Stimulated activated naive CD8-positive, alpha-beta T cell treated with anti-CD3 and anti-CD28 coated beads, Interleukin-15, amount 100 ng/mL, for 72 hours (primary cell): ENCODE measurements around the gene SPINK14.

Experiments
- ATAC-seq: fragments of 150-1000 bp; cut with Tn5 transposase; 2 replicates; pipeline ENCODE4 v1.10.0; 2021; ENCODE audit warnings: mild to moderate bottlenecking, moderate library complexity
- DNase-seq, 2 donors: peaks; one replicate each; pipeline ENCODE4 v3.0.0; 2021 to 2022
- H3K27ac Mint-ChIP-seq, 2 donors: one replicate each; pipeline ENCODE4 v1.8.0; 2022; ENCODE audit warnings: mild to moderate bottlenecking in 2 of 2, mixed read lengths in 2 of 2, moderate library complexity in 2 of 2
- H3K27me3 Mint-ChIP-seq: one replicate; pipeline ENCODE4 v1.8.0; 2022; ENCODE audit warnings: mixed read lengths
- H3K4me1 Mint-ChIP-seq: one replicate; pipeline ENCODE4 v1.8.0; 2022; ENCODE audit warnings: mild to moderate bottlenecking, mixed read lengths
- H3K4me3 Mint-ChIP-seq, 2 donors: one replicate each; pipeline ENCODE4 v1.8.0; 2022; ENCODE audit warnings: mild to moderate bottlenecking in 2 of 2, mixed read lengths in 2 of 2, moderate library complexity in 1 of 2
- H3K9me3 Mint-ChIP-seq, 2 donors: one replicate each; pipeline ENCODE4 v1.8.0; 2022; ENCODE audit warnings: mixed read lengths in 2 of 2

Gene SPINK14, protein sequence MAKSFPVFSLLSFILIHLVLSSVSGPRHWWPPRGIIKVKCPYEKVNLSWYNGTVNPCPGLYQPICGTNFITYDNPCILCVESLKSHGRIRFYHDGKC

GRCh38 chr5:148168246-148168645 lies at the start of gene SPINK14:
TSS of gene SPINK14 (plus strand) at chr5:148168546. CDS start at chr5:148169733, 1,187 bp downstream.
- peaks cover 7% of the 10 kb centered on the region for H3K27me3 Mint-ChIP-seq
- H3K9me3 Mint-ChIP-seq, result no peaks in the 10 kb centered on the region
- H3K4me1 Mint-ChIP-seq, result no peaks in the 10 kb centered on the region
- no peak within 1 kb of the TSS for H3K27ac Mint-ChIP-seq
- DNase-seq, result no peak
- no peak for ATAC-seq
- H3K4me3 Mint-ChIP-seq, result no peak within 1 kb of the TSS

- no peaks in the 10 kb centered on the region for H3K4me1 Mint-ChIP-seq
- H3K4me3 Mint-ChIP-seq, result no peak overlapping the region
- no peaks in the 10 kb centered on the region for H3K27me3 Mint-ChIP-seq
- H3K9me3 Mint-ChIP-seq, result no peaks in the 10 kb centered on the region
- DNase-seq (no peak), ATAC-seq (no peak)
- H3K27ac Mint-ChIP-seq, result no peak overlapping the region
Measured at GRCh38 chr5:148120317-148120716, 48.0 kb upstream of the SPINK14 start.

DNA sequence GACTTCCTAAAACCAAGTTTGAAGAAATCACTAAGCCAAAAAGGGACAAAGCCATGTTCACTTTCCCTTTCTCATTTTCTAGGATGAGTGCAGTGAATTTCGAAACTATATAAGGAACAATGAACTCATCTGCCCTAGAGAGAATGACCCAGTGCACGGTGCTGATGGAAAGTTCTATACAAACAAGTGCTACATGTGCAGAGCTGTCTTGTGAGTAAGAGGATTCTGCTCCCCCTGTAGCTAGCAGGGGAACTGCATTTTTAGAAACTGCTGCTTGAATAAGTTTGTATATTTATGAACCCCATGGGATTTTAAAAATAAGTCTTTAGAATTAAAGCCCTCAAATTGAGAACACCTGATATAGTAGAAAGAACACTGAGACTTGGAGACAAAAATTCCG lies 42.7 kb upstream of the SPINK14 start:
- H3K4me1 Mint-ChIP-seq, result no peaks in the 10 kb centered on the region
- DNase-seq (no peak), ATAC-seq (no peak)
- no peak overlapping the region for H3K27ac Mint-ChIP-seq
- no peak overlapping the region for H3K4me3 Mint-ChIP-seq
- no peaks in the 10 kb centered on the region for H3K9me3 Mint-ChIP-seq
- H3K27me3 Mint-ChIP-seq, result no peaks in the 10 kb centered on the region

GRCh38 chr5:148135091-148136048 lies 33.0 kb upstream of the SPINK14 start:
- H3K27me3 Mint-ChIP-seq, result no peaks in the 10 kb centered on the region
- DNase-seq (no peak), ATAC-seq (no peak)
- no peaks in the 10 kb centered on the region for H3K4me1 Mint-ChIP-seq
- no peak overlapping the region for H3K4me3 Mint-ChIP-seq
- H3K9me3 Mint-ChIP-seq, result no peaks in the 10 kb centered on the region
- no peak overlapping the region for H3K27ac Mint-ChIP-seq

GRCh38 chr5:148140846-148141245 lies 27.5 kb upstream of the SPINK14 start:
- Mint-ChIP-seq H3K27ac (no peak overlapping the region), H3K4me1 (no peaks in the 10 kb centered on the region), H3K4me3 (no peak overlapping the region), H3K9me3 (peaks cover 0 to 5% of the 10 kb centered on the region in 2 donors), H3K27me3 (no peaks in the 10 kb centered on the region)
- no peak for ATAC-seq
- no peak for DNase-seq

- Mint-ChIP-seq H3K27ac (no peak overlapping the region), H3K4me3 (no peak overlapping the region), H3K27me3 (no peaks in the 10 kb centered on the region), H3K9me3 (peaks cover 0 to 5% of the 10 kb centered on the region in 2 donors), H3K4me1 (no peaks in the 10 kb centered on the region)
- ATAC-seq (no peak), DNase-seq (no peak)
Measured at GRCh38 chr5:148141645-148142044, 26.7 kb upstream of the SPINK14 start.

DNA sequence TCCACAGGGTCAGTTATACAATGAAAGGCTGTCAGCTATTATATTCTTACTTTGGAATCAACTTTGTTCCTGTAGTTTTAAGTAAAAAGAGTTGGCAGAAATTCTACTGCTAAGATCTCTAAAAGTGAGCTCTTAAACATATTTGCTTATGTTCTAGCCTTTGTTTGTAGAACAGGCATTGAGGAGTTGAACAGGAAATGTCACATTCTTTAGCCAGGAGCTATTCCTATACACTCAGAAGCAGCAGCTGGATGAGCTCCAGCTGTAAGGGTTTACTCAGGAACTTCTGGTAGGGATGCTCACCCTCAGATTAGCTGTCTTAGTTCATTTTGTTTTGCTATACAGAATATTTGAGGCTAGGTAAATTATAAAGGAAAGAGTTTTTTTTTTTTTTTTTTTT lies 22.4 kb upstream of the SPINK14 start:
- Mint-ChIP-seq H3K27me3 (peaks cover 8% of the 10 kb centered on the region), H3K27ac (no peak overlapping the region), H3K4me1 (no peaks in the 10 kb centered on the region), H3K4me3 (no peak overlapping the region), H3K9me3 (peaks cover 0 to 5% of the 10 kb centered on the region in 2 donors)
- ATAC-seq, result no peak
- no peak for DNase-seq

GRCh38 chr5:148146487-148146886 lies 21.9 kb upstream of the SPINK14 start:
- no peak for ATAC-seq
- Mint-ChIP-seq H3K27ac (no peak overlapping the region), H3K27me3 (peaks cover 8% of the 10 kb centered on the region), H3K9me3 (peaks cover 0 to 5% of the 10 kb centered on the region in 2 donors), H3K4me3 (no peak overlapping the region), H3K4me1 (no peaks in the 10 kb centered on the region)
- no peak for DNase-seq

GRCh38 chr5:148147415-148147814 lies 20.9 kb upstream of the SPINK14 start:
- ATAC-seq (no peak), DNase-seq (no peak)
- H3K27me3 Mint-ChIP-seq, result peaks cover 8% of the 10 kb centered on the region
- no peaks in the 10 kb centered on the region for H3K4me1 Mint-ChIP-seq
- H3K9me3 Mint-ChIP-seq, result peaks cover 0 to 5% of the 10 kb centered on the region in 2 donors
- H3K27ac Mint-ChIP-seq, result no peak overlapping the region
- H3K4me3 Mint-ChIP-seq, result no peak overlapping the region

GRCh38 chr5:148151872-148152271 lies 16.5 kb upstream of the SPINK14 start:
- ATAC-seq (no peak), DNase-seq (no peak)
- Mint-ChIP-seq H3K27ac (no peak overlapping the region), H3K9me3 (peaks cover 0 to 5% of the 10 kb centered on the region in 2 donors), H3K4me1 (no peaks in the 10 kb centered on the region), H3K4me3 (no peak overlapping the region), H3K27me3 (peaks cover 14% of the 10 kb centered on the region)

DNA sequence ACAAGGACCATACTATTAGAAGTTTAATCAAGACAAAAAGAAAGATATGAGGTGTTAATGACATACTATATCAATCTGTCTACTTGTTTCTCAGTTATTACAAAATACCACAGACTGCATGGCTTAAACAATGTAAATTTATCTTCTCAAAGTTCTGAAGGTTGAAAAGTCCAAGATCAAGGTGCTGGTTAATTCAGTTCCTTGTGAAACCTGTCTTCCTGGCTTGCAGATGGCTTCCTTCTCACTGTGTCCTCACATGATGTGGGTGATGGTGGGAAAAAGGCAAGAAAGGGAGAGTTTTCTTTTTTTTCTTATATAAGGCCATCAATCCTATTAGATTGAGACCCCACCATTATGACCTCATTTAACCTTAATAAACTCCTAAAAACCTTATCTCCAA lies 15.6 kb upstream of the SPINK14 start:
- H3K4me1 Mint-ChIP-seq, result no peaks in the 10 kb centered on the region
- H3K27me3 Mint-ChIP-seq, result peaks cover 18% of the 10 kb centered on the region
- no peak overlapping the region for H3K27ac Mint-ChIP-seq
- no peak overlapping the region for H3K4me3 Mint-ChIP-seq
- DNase-seq, result no peak
- ATAC-seq, result no peak
- peaks cover 0 to 5% of the 10 kb centered on the region in 2 donors for H3K9me3 Mint-ChIP-seq

DNA sequence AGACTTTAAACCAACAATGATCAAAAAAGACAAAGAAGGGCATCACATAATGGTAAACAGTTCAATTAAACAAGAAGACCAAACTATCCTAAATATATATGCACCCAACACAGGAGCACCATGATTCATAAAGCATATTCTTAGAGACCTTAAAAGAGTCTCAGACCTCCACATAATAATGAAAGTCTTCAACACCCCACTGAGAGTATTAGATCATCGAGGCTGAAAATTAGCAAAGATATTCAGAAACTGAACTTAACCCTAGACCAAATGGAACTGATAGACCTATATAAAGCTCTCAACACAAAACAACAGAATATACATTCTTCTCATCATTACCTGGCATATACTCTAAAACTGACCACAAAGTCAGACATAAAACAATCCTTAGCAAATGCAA lies 11.7 kb upstream of the SPINK14 start:
- ATAC-seq (peak; percentile 42), DNase-seq (no peak)
- no peak overlapping the region for H3K27ac Mint-ChIP-seq
- H3K27me3 Mint-ChIP-seq, result peaks cover 11% of the 10 kb centered on the region
- H3K4me3 Mint-ChIP-seq, result no peak overlapping the region
- H3K9me3 Mint-ChIP-seq, result peaks cover 0 to 5% of the 10 kb centered on the region in 2 donors
- no peaks in the 10 kb centered on the region for H3K4me1 Mint-ChIP-seq

- DNase-seq, result no peak
Measured at GRCh38 chr5:148162038-148162437, 6.3 kb upstream of the SPINK14 start.

GRCh38 chr5:148163345-148163744 lies 5.0 kb upstream of the SPINK14 start:
- no peak for DNase-seq
- Mint-ChIP-seq H3K27me3 (peaks cover 7% of the 10 kb centered on the region), H3K4me3 (no peak overlapping the region), H3K27ac (peak overlapping the region in 1 of 2 donors; percentile 22), H3K4me1 (no peaks in the 10 kb centered on the region), H3K9me3 (no peaks in the 10 kb centered on the region)
- ATAC-seq, result peak; percentile 46

More at GRCh38 chr5:148162038-148162437, 6.3 kb upstream of the SPINK14 start:
- Mint-ChIP-seq H3K27ac (no peak overlapping the region), H3K27me3 (peaks cover 10% of the 10 kb centered on the region), H3K4me3 (no peak overlapping the region), H3K9me3 (no peaks in the 10 kb centered on the region), H3K4me1 (no peaks in the 10 kb centered on the region)
- no peak for ATAC-seq

GRCh38 chr5:148166550-148167283 lies 1.6 kb upstream of the SPINK14 start:
- no peaks in the 10 kb centered on the region for H3K9me3 Mint-ChIP-seq
- no peak overlapping the region for H3K27ac Mint-ChIP-seq
- ATAC-seq (no peak), DNase-seq (no peak)
- no peak overlapping the region for H3K4me3 Mint-ChIP-seq
- peaks cover 7% of the 10 kb centered on the region for H3K27me3 Mint-ChIP-seq
- no peaks in the 10 kb centered on the region for H3K4me1 Mint-ChIP-seq

GRCh38 chr5:148172377-148172776 lies 4.0 kb downstream of the SPINK14 start:
- Mint-ChIP-seq H3K27me3 (peaks cover 14% of the 10 kb centered on the region), H3K4me3 (no peak overlapping the region), H3K4me1 (no peaks in the 10 kb centered on the region), H3K27ac (no peak overlapping the region), H3K9me3 (no peaks in the 10 kb centered on the region)
- no peak for DNase-seq
- no peak for ATAC-seq
